Hepatocyte (in vitro differentiated cells): ENCODE measurements around the gene GABRA4. TPM values are rescaled to one million over a fixed set of nuclear protein-coding genes. Genes with fewer than 3 reads are reported as not detected.
A peak's percentile ranks its signal among the peaks of the same experiment; 100 is the strongest.

Experiments used
- DNase-seq: peaks from one replicate; pipeline ENCODE4 v3.0.0-alpha.2; 2016; ENCODE audit warnings: low spot score
- H2AFZ ChIP-seq: fragments of 200-600 bp; sonication (generic); 2 replicates; pipeline ENCODE4 v1.6.0; 2016; ENCODE audit warnings: antibody characterized with exemption, mild to moderate bottlenecking
- H3K27ac ChIP-seq: fragments of 200-600 bp; sonication (generic); 2 replicates; pipeline ENCODE4 v1.5.1; 2016; ENCODE audit warnings: mild to moderate bottlenecking
- H3K27me3 ChIP-seq: fragments of 200-600 bp; sonication (generic); 2 replicates; pipeline ENCODE4 v1.6.1; 2016
- H3K36me3 ChIP-seq: fragments of 200-600 bp; sonication (generic); replicated peaks from 2 replicates; pipeline ENCODE4 v1.5.1; 2016; ENCODE audit warnings: low read depth; ENCODE audit not compliant: insufficient read depth
- H3K4me1 ChIP-seq: fragments of 200-600 bp; sonication (generic); 2 replicates; pipeline ENCODE4 v1.5.1; 2016; ENCODE audit warnings: mild to moderate bottlenecking, moderate library complexity; ENCODE audit not compliant: insufficient read depth
- H3K4me2 ChIP-seq: fragments of 200-600 bp; sonication (generic); 2 replicates; pipeline ENCODE4 v1.6.0; 2016
- H3K4me3 ChIP-seq: fragments of 200-600 bp; sonication (generic); 2 replicates; pipeline ENCODE4 v1.5.1; 2016; ENCODE audit warnings: mild to moderate bottlenecking
- H3K79me2 ChIP-seq: fragments of 200-600 bp; sonication (generic); 2 replicates; pipeline ENCODE4 v1.6.0; 2017; ENCODE audit warnings: mild to moderate bottlenecking
- H3K9me2 ChIP-seq: fragments of 200-600 bp; sonication (generic); replicated peaks from 2 replicates; pipeline ENCODE4 v1.6.0; 2017; ENCODE audit warnings: mild to moderate bottlenecking; ENCODE audit not compliant: insufficient read depth
- H3K9me3 ChIP-seq: fragments of 200-600 bp; sonication (generic); 2 replicates; pipeline ENCODE4 v1.5.1; 2016; ENCODE audit warnings: low read depth, mild to moderate bottlenecking
- H4K20me1 ChIP-seq: fragments of 200-600 bp; sonication (generic); 2 replicates; pipeline ENCODE4 v1.6.0; 2016; ENCODE audit warnings: mild to moderate bottlenecking; ENCODE audit not compliant: insufficient read depth, poor library complexity, severe bottlenecking
- EZH2 ChIP-seq: fragments of 200-600 bp; sonication (generic); IDR thresholded peaks from 2 replicates; pipeline ENCODE4 v1.6.1; 2016; ENCODE audit warnings: antibody characterized with exemption, mild to moderate bottlenecking, borderline replicate concordance
- EZH2phosphoT487 ChIP-seq: fragments of 200-600 bp; sonication (generic); IDR thresholded peaks from one replicate; pipeline ENCODE4 v1.6.1; 2018; ENCODE audit warnings: antibody characterized with exemption, mild to moderate bottlenecking, low read depth, moderate library complexity; ENCODE audit not compliant: unreplicated experiment, severe bottlenecking
- WGBS: methylation state at CpG from one replicate; pipeline ENCODE4 v1.1.6; 2016; ENCODE audit warnings: low lambda C conversion rate; ENCODE audit errors: missing lambda C conversion rate; 5-methylcytosine and 5-hydroxymethylcytosine counted together
- polyA plus RNA-seq: library from polyadenylated mRNA; unstranded; fragments of >200 nt; fragmentation: Nextera tagmentation; extraction: Ambion mirVana; gene quantifications from 2 replicates; pipeline ENCODE4 v1.2.1, GENCODE V29; 2016
- total RNA-seq: library from RNA; depleted of rRNA; stranded (reverse); fragments of >200 nt; gene quantifications from 2 replicates; pipeline ENCODE4 v1.2.3, GENCODE V29; 2014
- TF ChIP-seq, protein P1 (sequence below): fragments of 200-600 bp; sonication (generic); IDR thresholded peaks from 2 replicates; pipeline ENCODE4 v1.5.1; 2016; ENCODE audit warnings: antibody characterized with exemption, mild to moderate bottlenecking; ENCODE audit not compliant: poor library complexity

Gene GABRA4
- total and polyA plus RNA-seq, 2 experiments from 2014 or later: 0.27 to 0.73 TPM

- Histone ChIP-seq H3K79me2 (no peaks in the 10 kb centered on the region), H3K9me2 (no peaks in the 10 kb centered on the region), H3K27me3 (no peaks in the 10 kb centered on the region), H3K27ac (no peak overlapping the region), H2AFZ (peak overlapping the region; percentile 91), H3K4me2 (peak overlapping the region; percentile 94), H3K4me1 (no peaks in the 10 kb centered on the region), H4K20me1 (no peaks in the 10 kb centered on the region), H3K4me3 (peak overlapping the region; percentile 94), H3K36me3 (no peaks in the 10 kb centered on the region), H3K9me3 (no peaks in the 10 kb centered on the region)
- TF ChIP-seq, protein P1, sequence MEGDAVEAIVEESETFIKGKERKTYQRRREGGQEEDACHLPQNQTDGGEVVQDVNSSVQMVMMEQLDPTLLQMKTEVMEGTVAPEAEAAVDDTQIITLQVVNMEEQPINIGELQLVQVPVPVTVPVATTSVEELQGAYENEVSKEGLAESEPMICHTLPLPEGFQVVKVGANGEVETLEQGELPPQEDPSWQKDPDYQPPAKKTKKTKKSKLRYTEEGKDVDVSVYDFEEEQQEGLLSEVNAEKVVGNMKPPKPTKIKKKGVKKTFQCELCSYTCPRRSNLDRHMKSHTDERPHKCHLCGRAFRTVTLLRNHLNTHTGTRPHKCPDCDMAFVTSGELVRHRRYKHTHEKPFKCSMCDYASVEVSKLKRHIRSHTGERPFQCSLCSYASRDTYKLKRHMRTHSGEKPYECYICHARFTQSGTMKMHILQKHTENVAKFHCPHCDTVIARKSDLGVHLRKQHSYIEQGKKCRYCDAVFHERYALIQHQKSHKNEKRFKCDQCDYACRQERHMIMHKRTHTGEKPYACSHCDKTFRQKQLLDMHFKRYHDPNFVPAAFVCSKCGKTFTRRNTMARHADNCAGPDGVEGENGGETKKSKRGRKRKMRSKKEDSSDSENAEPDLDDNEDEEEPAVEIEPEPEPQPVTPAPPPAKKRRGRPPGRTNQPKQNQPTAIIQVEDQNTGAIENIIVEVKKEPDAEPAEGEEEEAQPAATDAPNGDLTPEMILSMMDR: no peak
- no peak for TF ChIP-seq EZH2phosphoT487
- no peak for TF ChIP-seq EZH2
- DNase-seq: peak; percentile 35
- WGBS: under 1% methylated on average over 18 of the region's 19 CpGs
Observed at GRCh38 chr4:47031751-47032404, 38.5 kb upstream of the GABRA4 start.

DNA sequence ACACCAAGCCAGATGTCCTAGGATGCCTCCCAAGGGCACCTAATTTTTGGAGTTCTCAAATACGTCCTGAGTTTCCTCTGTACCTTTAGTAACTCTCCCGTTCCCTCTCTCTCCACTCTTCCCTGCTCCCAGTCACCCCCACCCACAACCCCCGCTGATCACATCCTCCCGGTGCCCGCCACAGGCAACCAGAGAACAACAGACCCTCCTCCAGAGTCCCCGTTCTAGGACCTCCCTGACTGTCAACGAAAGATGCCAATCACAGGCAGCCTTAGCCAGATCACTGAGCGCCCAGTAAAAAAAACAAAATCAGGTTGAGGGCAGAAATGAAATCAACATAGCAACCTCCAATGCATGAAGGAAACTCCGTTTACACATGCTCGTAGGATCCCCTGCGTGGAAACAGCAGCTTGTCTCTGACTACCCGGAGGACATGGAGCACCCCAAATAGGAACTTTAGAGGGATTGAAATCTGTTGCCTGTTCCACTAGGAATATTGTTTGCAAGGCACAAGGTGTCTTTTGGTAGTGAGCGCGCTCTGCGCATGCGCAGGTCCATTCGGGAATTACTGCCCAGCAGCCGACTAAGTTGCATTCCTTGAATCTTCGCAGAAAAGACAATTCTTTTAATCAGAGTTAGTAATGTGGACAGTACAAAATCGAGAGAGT, 37.8 kb upstream of the GABRA4 start, which contains the start of gene GABRB1:
Gene GABRB1, plus strand, starts transcription at position 557 of the 668 bp plus-strand sequence.
- WGBS: 1% methylated on average over 20 of the region's 20 CpGs
- Histone ChIP-seq H4K20me1 (no peaks in the 10 kb centered on the region), H3K27ac (no peak within 1 kb of the TSS), H3K4me2 (peak within 1 kb of the TSS; percentile 94), H3K36me3 (no peaks in the 10 kb centered on the region), H2AFZ (peak within 1 kb of the TSS; percentile 91), H3K9me2 (no peaks in the 10 kb centered on the region), H3K4me1 (no peaks in the 10 kb centered on the region), H3K9me3 (no peaks in the 10 kb centered on the region), H3K27me3 (no peaks in the 10 kb centered on the region), H3K4me3 (peak within 1 kb of the TSS; percentile 94), H3K79me2 (no peaks in the 10 kb centered on the region)
- DNase-seq: peak; percentile 78
- no peak for TF ChIP-seq EZH2
- TF ChIP-seq, protein P1: no peak
- TF ChIP-seq EZH2phosphoT487: no peak

GRCh38 chr4:47017494-47017893, 24.1 kb upstream of the GABRA4 start:
- no peaks in the 10 kb centered on the region for H3K9me3 ChIP-seq
- no peak overlapping the region for H3K27ac ChIP-seq
- no peak overlapping the region for H2AFZ ChIP-seq
- no peak for DNase-seq
- no peaks in the 10 kb centered on the region for H3K36me3 ChIP-seq
- H3K4me3 ChIP-seq: no peak overlapping the region
- H3K27me3 ChIP-seq: no peaks in the 10 kb centered on the region
- 79% methylated on average over 1 of the region's 1 CpG for WGBS
- no peaks in the 10 kb centered on the region for H4K20me1 ChIP-seq
- TF ChIP-seq EZH2phosphoT487 (no peak), EZH2 (no peak)
- TF ChIP-seq, protein P1: no peak
- no peaks in the 10 kb centered on the region for H3K4me1 ChIP-seq
- H3K4me2 ChIP-seq: no peak overlapping the region
- no peaks in the 10 kb centered on the region for H3K79me2 ChIP-seq
- no peaks in the 10 kb centered on the region for H3K9me2 ChIP-seq
